Subcutaneous abdominal adipose tissue (tissue), 5 donors: ENCODE data around the gene STK40.

ENCODE experiments used
- H3K27ac ChIP-seq: one replicate; pipeline ENCODE4 v1.7.0; 2013; ENCODE audit warnings: low read depth, mild to moderate bottlenecking, inconsistent platforms, low read length, moderate library complexity
- H3K27me3 ChIP-seq, 5 donors: one replicate each; pipeline ENCODE4 v1.7.0; 2013; ENCODE audit warnings: low read length in 5 of 5, inconsistent platforms in 1 of 5; ENCODE audit not compliant: control insufficient read depth in 5 of 5, insufficient read depth in 4 of 5
- H3K36me3 ChIP-seq, 5 donors: one replicate each; pipeline ENCODE4 v1.7.0; 2013; ENCODE audit warnings: low read length in 5 of 5; ENCODE audit not compliant: control insufficient read depth in 5 of 5, insufficient read depth in 5 of 5
- H3K4me1 ChIP-seq, 5 donors: one replicate each; pipeline ENCODE4 v1.7.0; 2013; ENCODE audit warnings: low read length in 5 of 5, mild to moderate bottlenecking in 3 of 5, moderate library complexity in 1 of 5; ENCODE audit not compliant: control insufficient read depth in 5 of 5, insufficient read depth in 5 of 5
- H3K4me3 ChIP-seq, 5 donors: one replicate each; pipeline ENCODE4 v1.7.0; 2013; ENCODE audit warnings: low read length in 5 of 5, low read depth in 1 of 5
- H3K9ac ChIP-seq, 5 donors: one replicate each; pipeline ENCODE4 v1.7.0; 2013; ENCODE audit warnings: low read length in 5 of 5, mild to moderate bottlenecking in 4 of 5, moderate library complexity in 3 of 5
- H3K9me3 ChIP-seq, 5 donors: one replicate each; pipeline ENCODE4 v1.7.0; 2013; ENCODE audit warnings: low read length in 5 of 5; ENCODE audit not compliant: control insufficient read depth in 5 of 5
- donor health status: healthy.
- donor health status: healthy.
- donor health status: healthy.
- donor health status: healthy.
- donor health status: healthy.

The STK40 gene

DNA sequence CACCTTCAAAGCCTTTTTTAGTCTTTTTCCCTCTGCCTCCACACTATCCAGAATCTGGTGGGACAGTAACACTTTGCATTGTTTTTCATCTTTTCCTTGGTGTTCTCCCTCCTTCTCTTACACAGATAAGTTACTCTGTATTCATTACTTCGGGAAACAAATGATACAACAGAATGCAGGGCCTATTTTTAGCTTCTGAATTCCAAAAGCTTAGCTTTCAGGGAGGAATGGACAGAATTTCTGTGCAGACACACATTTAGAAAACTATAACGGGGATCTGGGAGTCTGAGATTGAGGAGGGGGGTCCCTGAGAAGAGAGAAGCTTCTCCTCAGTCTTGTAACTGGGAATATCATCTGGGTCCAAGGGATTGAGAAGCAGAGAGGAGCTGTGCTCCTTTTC lies 3.5 kb upstream of the STK40 start:
- Histone ChIP-seq H3K4me1 (peaks cover 11 to 47% (median 35%) of the 10 kb centered on the region in 5 donors), H3K4me3 (no peak overlapping the region), H3K36me3 (peaks cover 0 to 44% (median 36%) of the 10 kb centered on the region in 5 donors), H3K9me3 (no peaks in the 10 kb centered on the region), H3K27ac (peak overlapping the region; percentile 98), H3K27me3 (no peaks in the 10 kb centered on the region), H3K9ac (peak overlapping the region in 1 of 5 donors; percentile 7)

DNA sequence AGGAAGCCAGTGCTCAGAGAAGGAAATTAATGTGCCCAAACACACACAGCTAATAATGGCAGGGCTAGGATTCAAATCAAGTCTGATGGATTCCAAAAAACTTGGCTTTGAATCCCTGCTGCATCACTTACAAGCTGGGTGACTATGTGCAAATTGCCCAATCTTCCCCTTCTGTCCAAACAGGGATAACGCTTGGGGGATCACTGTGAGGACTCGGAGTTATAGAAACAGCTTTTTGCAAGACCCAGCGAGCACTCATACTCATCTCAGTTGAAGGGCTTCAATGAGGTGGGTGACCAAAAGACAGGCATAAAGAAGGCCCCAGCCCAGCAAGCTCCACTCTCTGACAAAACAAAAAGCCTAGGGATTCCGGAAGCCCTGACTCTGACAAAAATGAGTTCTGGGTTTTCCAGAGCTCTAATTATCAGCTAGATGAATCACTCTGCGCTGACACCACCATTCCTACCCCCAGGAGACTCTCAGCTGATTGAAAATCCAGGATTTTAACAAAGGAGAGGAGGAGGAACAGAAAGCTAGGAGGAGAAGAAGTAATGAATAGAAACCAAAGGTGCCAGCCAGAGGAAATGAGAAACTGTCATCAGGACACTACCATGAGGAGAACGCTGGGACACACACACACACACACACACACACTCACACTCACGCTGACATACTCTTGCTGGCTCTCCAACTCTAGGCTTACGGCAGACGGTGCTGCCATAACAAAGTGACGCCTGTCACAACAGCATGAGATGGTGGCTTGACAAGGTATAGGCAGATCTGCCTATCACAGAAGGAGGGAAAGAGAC lies 1.6 kb upstream of the STK40 start:
- H3K4me3 ChIP-seq, result peak overlapping the region; percentile 36 to 80 (median 73)
- H3K9me3 ChIP-seq, result no peaks in the 10 kb centered on the region
- peak overlapping the region; percentile 62 to 87 (median 82) for H3K9ac ChIP-seq
- H3K36me3 ChIP-seq, result peaks cover 0 to 26% (median 18%) of the 10 kb centered on the region in 5 donors
- H3K27ac ChIP-seq, result peak overlapping the region; percentile 98
- H3K27me3 ChIP-seq, result no peaks in the 10 kb centered on the region
- peaks cover 12 to 66% (median 50%) of the 10 kb centered on the region in 5 donors for H3K4me1 ChIP-seq

DNA sequence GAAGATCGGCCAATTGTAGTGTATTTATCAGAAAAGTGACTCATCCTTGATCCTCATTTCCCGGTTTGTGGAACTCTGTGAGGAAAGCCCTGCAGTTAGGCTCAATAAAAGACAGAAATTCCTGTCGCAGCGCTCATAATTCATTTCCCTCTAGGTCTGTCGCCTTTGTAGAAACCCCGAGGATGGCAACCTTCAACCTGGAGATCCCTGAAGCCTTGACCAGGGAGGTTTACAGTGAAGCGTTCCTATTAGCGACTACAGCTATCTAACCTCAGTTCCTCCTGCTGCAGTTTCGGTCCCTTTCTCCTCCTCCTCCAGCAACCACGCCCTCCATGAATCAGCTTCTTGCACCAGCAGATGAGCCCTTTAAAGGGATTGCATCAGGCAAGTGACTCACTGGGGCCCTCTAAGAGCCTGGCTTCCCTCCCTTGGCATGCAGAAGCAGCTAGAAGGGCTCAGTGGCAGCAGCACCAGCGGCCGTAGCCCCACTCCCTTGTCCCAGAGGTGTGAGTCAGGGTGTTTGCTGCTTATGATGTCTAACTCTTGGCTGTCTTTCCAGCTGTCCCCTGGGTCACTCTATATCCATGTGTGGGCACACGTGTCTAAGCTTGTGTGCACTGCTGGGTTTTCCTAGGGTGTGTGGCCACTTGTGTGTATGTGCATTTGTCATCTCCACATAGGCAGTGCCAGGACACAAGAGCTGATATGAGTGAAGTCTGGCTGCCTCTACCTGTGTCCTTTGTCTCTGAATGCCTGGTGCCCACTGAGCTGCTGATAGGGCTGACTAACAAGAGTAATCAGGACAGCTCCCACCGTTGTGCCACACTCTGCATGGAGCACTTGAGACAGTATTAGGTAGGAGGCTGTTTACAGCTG lies 779 bp upstream of the STK40 start:
- Histone ChIP-seq H3K4me3 (peak overlapping the region; percentile 64 to 80 (median 73)), H3K9ac (peak overlapping the region; percentile 80 to 88 (median 82)), H3K27me3 (no peaks in the 10 kb centered on the region), H3K36me3 (peaks cover 0 to 19% (median 14%) of the 10 kb centered on the region in 5 donors), H3K4me1 (peaks cover 12 to 66% (median 50%) of the 10 kb centered on the region in 5 donors), H3K9me3 (no peaks in the 10 kb centered on the region), H3K27ac (peak overlapping the region; percentile 98)

DNA sequence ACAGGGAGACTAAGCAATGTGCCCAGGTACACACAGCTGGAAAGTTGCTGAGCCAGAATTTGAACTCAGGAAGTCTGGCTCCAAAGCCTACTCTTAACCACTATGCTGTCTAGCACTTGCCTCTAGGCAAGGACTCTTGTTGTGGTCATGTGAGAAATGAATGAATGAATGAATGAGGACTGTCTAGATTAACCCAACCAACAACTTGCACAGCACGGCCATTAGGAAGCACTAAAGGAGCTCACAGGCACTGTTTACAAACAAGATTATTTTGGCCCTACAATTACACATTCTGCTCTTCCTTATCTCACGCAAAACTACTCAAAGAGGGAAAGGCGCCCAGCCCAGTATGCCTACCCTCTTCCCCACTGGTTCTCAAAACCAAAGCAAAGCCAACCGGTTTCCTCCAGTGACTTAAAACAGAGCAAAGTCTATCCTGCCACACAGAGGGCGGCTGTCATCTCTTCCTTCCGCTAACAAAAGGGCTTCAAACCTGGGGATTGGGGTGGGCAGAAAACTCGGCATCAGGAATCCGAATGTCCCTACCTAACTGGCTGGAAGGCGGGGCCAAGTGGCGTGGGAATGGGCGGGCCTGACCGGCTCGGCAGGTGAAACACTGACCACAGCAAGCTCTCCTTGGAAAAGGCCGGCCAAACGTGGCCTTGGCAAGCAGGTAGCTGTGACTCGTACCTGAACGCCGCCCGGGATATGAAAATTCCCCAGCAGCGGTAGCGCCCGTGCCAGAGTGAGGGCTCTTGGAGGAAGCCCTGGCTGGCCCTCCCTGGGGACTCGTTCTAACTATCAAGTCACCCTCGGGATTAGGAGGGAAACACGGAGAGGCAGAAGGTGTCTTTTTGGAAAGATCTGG lies 948 bp downstream of the STK40 start:
- Histone ChIP-seq H3K27ac (peak overlapping the region; percentile 98), H3K36me3 (peaks cover 0 to 4% (median 1%) of the 10 kb centered on the region in 5 donors), H3K4me1 (peaks cover 12 to 71% (median 60%) of the 10 kb centered on the region in 5 donors)

DNA sequence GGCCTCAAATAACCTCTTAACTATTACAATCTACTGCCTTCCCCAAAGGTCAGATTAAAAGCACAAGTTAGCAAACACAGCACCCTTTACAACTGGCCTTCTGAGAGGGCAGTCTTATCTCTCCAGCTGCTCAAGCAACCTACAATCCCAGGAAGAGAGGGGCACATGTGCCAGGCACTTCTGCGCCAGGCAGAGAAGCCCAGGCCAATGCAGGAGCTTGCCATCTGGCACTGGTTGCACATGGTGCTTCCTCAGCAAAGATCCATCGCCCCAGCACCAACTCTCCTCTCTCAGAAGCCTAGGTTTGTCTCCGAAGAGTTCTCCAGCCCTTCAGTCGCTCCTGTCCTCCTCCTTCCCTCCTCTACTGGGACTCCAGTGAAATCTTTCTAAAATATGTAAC lies 2.5 kb downstream of the STK40 start:
- Histone ChIP-seq H3K27ac (peak overlapping the region; percentile 98), H3K4me1 (peaks cover 12 to 75% (median 64%) of the 10 kb centered on the region in 5 donors), H3K36me3 (peaks cover 0 to 3% (median 0%) of the 10 kb centered on the region in 5 donors), H3K4me3 (peak overlapping the region in 3 of 5 donors; percentile 6 to 27 (median 17)), H3K27me3 (no peaks in the 10 kb centered on the region), H3K9me3 (no peaks in the 10 kb centered on the region), H3K9ac (peak overlapping the region in 2 of 5 donors; percentile 9 to 53)

More for the DNA sequence above, 948 bp downstream of the STK40 start:
- H3K9me3 ChIP-seq, result no peaks in the 10 kb centered on the region
- H3K4me3 ChIP-seq, result peak overlapping the region; percentile 79 to 93 (median 83)
- H3K27me3 ChIP-seq, result no peaks in the 10 kb centered on the region
- peak overlapping the region; percentile 85 to 99 (median 95) for H3K9ac ChIP-seq

DNA sequence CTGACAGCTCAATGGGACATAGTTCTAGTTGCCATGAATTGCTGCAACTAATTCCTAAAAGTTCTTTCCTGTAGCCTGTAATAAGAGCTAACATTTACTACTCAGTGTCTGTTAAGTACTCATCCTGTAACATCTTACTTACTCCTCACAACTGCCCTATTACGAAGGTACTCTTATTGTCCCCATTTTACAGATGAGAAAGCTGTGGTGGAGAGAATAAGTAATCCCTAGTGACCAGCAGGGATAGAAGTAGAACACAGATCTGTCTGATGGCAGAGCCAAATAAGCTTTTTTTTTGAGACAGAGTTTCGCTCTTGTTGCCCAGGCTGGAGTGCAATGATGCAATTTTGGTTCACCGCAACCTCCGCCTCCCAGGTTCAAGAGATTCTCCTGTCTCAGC lies 3.1 kb downstream of the STK40 start:
- no peaks in the 10 kb centered on the region for H3K27me3 ChIP-seq
- H3K9ac ChIP-seq, result peak overlapping the region in 1 of 5 donors; percentile 3
- H3K4me3 ChIP-seq, result no peak overlapping the region
- H3K27ac ChIP-seq, result peak overlapping the region; percentile 98
- H3K9me3 ChIP-seq, result no peaks in the 10 kb centered on the region
- H3K4me1 ChIP-seq, result peaks cover 14 to 77% (median 66%) of the 10 kb centered on the region in 5 donors
- H3K36me3 ChIP-seq, result peaks cover 0 to 3% (median 0%) of the 10 kb centered on the region in 5 donors

DNA sequence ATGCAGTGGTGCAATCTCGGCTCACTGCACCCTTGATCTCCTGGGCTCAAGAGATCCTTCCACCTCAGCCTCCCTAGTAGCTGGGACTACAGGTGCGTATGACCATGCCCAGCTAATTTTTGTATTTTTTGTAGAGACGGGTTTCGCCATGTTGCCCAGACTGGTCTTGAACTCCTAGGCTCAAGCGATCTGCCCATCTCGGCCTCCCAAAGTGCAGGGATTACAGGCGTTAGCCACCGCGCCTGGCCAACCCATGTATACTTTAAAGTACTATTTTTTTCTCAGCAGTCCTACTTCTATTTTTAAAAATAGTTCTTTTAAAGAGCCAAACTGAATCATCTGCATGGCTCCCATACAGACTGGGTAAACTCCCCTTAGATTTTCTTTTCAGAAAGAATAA lies 3.5 kb downstream of the STK40 start:
- Histone ChIP-seq H3K4me1 (peaks cover 14 to 75% (median 62%) of the 10 kb centered on the region in 5 donors), H3K27me3 (no peaks in the 10 kb centered on the region), H3K9me3 (no peaks in the 10 kb centered on the region), H3K4me3 (no peak overlapping the region), H3K9ac (peak overlapping the region in 1 of 5 donors; percentile 3), H3K27ac (peak overlapping the region; percentile 98), H3K36me3 (peaks cover 0 to 3% (median 0%) of the 10 kb centered on the region in 5 donors)

DNA sequence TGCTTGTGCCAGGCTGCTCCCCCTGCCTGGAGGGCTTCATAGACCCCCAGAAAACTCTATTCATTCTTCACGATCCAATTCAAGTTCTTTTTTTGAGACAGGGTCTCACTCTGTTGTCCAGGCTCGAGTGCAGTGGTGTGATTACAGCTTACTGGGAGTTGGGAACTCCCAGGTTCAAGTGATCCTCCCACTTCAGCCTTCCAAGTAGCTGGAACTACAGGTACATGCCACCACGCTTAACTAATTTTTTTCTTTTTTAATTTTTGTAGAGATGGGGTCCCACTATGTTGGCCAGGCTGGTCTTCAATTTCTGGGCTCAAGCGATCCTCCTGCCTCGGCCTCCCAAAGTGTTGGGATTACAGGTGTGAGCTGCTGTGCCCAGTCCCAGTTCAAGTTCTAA lies 4.3 kb downstream of the STK40 start:
- no peak overlapping the region for H3K4me3 ChIP-seq
- H3K27me3 ChIP-seq, result no peaks in the 10 kb centered on the region
- peaks cover 0 to 3% (median 0%) of the 10 kb centered on the region in 5 donors for H3K36me3 ChIP-seq
- no peak overlapping the region for H3K27ac ChIP-seq
- peaks cover 12 to 68% (median 60%) of the 10 kb centered on the region in 5 donors for H3K4me1 ChIP-seq
- H3K9me3 ChIP-seq, result no peaks in the 10 kb centered on the region
- no peak overlapping the region for H3K9ac ChIP-seq

DNA sequence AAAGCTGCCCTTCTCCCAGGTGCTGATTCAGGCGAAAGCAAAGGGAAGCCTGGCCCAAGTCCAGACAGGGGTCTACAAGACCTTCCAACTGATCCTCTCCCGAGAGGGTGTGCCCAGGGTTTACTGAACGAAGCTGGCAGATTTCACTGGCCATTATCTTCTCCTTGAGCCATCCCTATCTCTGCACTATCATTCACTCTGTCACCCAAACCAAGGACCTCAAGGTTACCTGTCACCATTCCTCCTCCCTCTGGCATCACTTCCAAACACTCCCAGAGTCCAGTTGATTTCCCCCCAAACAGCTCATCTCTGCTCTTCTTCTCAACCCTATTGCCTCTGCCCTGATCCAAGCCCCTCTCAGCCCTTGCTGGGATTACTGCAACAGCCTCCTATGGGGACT lies 4.9 kb downstream of the STK40 start:
- no peaks in the 10 kb centered on the region for H3K9me3 ChIP-seq
- H3K9ac ChIP-seq, result peak overlapping the region in 2 of 5 donors; percentile 38 to 45
- H3K4me3 ChIP-seq, result no peak overlapping the region
- peaks cover 0 to 3% (median 0%) of the 10 kb centered on the region in 5 donors for H3K36me3 ChIP-seq
- no peak overlapping the region for H3K27ac ChIP-seq
- peaks cover 11 to 74% (median 63%) of the 10 kb centered on the region in 5 donors for H3K4me1 ChIP-seq
- no peaks in the 10 kb centered on the region for H3K27me3 ChIP-seq
